HG03196 (cell line): ENCODE results near the gene CEP135.
"Not testable (repeated sequence)": the region's sequence is repeated elsewhere in the genome, so short reads cannot be mapped to it uniquely, and the experiment has no call there.

Experiments used
- ATAC-seq: cut with Tn5 transposase; IDR thresholded peaks from one replicate; pipeline ENCODE4 v1.9.1; 2021; ENCODE audit not compliant: unreplicated experiment

CEP135 gene

GRCh38 chr4:55941881-55942396 lies 6.8 kb upstream of the CEP135 start:
- no peak for ATAC-seq

- ATAC-seq = peak; percentile 24
Observed at GRCh38 chr4:55947254-55947882, 1.4 kb upstream of the CEP135 start.

- ATAC-seq = peak; percentile 20
Observed at GRCh38 chr4:55947912-55948725, 626 bp upstream of the CEP135 start.

GRCh38 chr4:55949482-55949802 lies 697 bp downstream of the CEP135 start:
- no peak for ATAC-seq

GRCh38 chr4:55951191-55951922 lies 2.6 kb downstream of the CEP135 start:
- no peak for ATAC-seq

GRCh38 chr4:55955710-55956109 lies 7.0 kb downstream of the CEP135 start:
- ATAC-seq = no peak

- ATAC-seq = no peak
Observed at GRCh38 chr4:55959655-55960054, 10.9 kb downstream of the CEP135 start.

GRCh38 chr4:55964046-55964445 lies 15.3 kb downstream of the CEP135 start:
- no peak for ATAC-seq

GRCh38 chr4:55965585-55965984 lies 16.8 kb downstream of the CEP135 start:
- no peak for ATAC-seq

GRCh38 chr4:55966324-55966723 lies 17.6 kb downstream of the CEP135 start:
- not testable (repeated sequence) for ATAC-seq

- ATAC-seq = no peak
Observed at GRCh38 chr4:55967376-55967775, 18.6 kb downstream of the CEP135 start.

- no peak for ATAC-seq
Observed at GRCh38 chr4:55973650-55974049, 24.9 kb downstream of the CEP135 start.

GRCh38 chr4:55977811-55978210 lies 29.1 kb downstream of the CEP135 start:
- ATAC-seq = no peak

GRCh38 chr4:55979562-55979961 lies 30.8 kb downstream of the CEP135 start:
- ATAC-seq = no peak

GRCh38 chr4:55980725-55981124 lies 32.0 kb downstream of the CEP135 start:
- ATAC-seq = no peak

GRCh38 chr4:55982976-55983375 lies 34.2 kb downstream of the CEP135 start:
- ATAC-seq = no peak

GRCh38 chr4:55989766-55990165 lies 41.0 kb downstream of the CEP135 start:
- no peak for ATAC-seq

GRCh38 chr4:55993994-55994663 lies 45.4 kb downstream of the CEP135 start:
- peak; percentile 69 for ATAC-seq

- ATAC-seq = no peak
Observed at GRCh38 chr4:55996646-55997045, 47.9 kb downstream of the CEP135 start.

GRCh38 chr4:56003606-56004005 lies 54.9 kb downstream of the CEP135 start:
- ATAC-seq = no peak

GRCh38 chr4:56004235-56004634 lies 55.5 kb downstream of the CEP135 start:
- ATAC-seq = no peak
